ENCODE data around the gene NRXN3. TPM values are rescaled to one million over a fixed set of nuclear protein-coding genes. Genes with fewer than 3 reads are reported as not detected.

NRXN3 gene
- total and polyA plus RNA-seq, 2 experiments from 2014 or later, result 0.69 to 1.5 TPM

DNA sequence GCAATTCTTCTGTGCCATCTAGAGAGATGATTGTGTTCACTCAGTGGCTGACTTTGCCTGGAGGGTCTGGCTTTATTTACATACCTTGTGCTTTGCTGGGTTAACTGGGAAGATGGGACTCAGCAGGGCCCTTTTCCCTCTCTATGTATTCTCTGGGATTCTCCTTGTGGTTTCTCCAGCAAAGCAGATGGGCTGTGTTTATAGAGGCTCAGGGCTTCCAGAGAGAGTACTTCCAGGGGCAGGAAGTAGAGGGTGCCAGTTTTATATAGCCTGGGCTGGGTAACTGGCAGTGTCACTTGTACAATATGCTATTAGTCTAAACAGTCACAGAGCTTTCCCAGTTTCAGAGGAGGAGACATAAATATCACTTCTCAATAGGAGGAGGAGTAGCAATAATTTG lies 1531.2 kb downstream of the NRXN3 start:
- TF ChIP-seq, protein P1, sequence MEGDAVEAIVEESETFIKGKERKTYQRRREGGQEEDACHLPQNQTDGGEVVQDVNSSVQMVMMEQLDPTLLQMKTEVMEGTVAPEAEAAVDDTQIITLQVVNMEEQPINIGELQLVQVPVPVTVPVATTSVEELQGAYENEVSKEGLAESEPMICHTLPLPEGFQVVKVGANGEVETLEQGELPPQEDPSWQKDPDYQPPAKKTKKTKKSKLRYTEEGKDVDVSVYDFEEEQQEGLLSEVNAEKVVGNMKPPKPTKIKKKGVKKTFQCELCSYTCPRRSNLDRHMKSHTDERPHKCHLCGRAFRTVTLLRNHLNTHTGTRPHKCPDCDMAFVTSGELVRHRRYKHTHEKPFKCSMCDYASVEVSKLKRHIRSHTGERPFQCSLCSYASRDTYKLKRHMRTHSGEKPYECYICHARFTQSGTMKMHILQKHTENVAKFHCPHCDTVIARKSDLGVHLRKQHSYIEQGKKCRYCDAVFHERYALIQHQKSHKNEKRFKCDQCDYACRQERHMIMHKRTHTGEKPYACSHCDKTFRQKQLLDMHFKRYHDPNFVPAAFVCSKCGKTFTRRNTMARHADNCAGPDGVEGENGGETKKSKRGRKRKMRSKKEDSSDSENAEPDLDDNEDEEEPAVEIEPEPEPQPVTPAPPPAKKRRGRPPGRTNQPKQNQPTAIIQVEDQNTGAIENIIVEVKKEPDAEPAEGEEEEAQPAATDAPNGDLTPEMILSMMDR (IDR thresholded peaks at IDR 0.05; ENCODE audit: low read depth, low read length), result no peak
- H3K4me3 ChIP-seq, result no peak overlapping the region
- no peaks in the 10 kb centered on the region for H3K9me3 ChIP-seq (ENCODE audit: low read depth)
- DNase-seq (ENCODE audit: low read depth in 1 of 2, low spot score in 1 of 2), result no peak
- no peaks in the 10 kb centered on the region for H3K27me3 ChIP-seq
- no peak overlapping the region for H3K27ac ChIP-seq
- peaks cover 27% of the 10 kb centered on the region for H3K4me1 ChIP-seq (ENCODE audit: low read depth)
- no peaks in the 10 kb centered on the region for H3K36me3 ChIP-seq

DNA sequence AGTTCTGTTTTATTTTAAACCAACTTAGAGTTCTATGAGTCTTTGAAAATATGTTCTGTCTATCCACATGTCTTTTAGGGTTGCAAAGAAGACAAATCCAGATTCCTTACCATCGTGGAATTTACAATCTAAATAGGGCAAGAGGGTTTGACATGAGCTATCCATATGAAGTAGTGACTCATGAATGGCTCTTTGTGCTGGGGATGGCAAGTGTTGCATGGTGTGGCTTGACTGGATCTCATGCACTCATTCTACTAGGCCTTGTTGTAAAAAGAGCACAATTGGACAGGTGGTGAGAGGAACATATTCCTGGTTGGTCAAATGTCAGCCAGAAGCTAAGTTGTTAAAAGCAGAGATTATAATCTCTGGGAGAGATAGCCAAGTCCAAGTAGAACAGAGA lies 1532.0 kb downstream of the NRXN3 start:
- Histone ChIP-seq H3K27ac (no peak overlapping the region), H3K9me3 (ENCODE audit: low read depth) (no peaks in the 10 kb centered on the region), H3K36me3 (no peaks in the 10 kb centered on the region), H3K27me3 (no peaks in the 10 kb centered on the region), H3K4me1 (ENCODE audit: low read depth) (peaks cover 34% of the 10 kb centered on the region), H3K4me3 (no peak overlapping the region)
- DNase-seq (ENCODE audit: low read depth in 1 of 2, low spot score in 1 of 2), result no peak
- TF ChIP-seq, protein P1 (IDR thresholded peaks at IDR 0.05; ENCODE audit: low read depth, low read length), result no peak

DNA sequence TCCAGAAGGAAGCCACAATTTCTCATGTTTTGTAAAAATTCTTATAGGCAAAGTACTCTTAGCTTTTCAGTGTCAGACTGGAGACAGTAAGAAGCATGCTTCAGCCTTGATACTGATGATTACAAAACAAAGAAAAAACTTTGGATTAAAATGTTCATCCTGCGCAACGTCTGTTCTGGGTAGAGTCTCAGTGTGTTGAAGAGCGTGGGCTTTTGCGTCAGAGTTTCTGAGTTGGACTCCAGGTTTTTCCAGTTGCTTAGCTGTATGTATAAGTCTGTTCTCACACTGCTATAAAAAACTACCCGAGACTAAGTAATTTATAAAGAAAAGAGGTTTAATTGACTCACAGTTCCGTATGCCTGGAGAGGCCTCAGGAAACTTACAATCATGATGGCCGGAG lies 1533.0 kb downstream of the NRXN3 start:
- H3K36me3 ChIP-seq, result no peaks in the 10 kb centered on the region
- H3K27ac ChIP-seq, result no peak overlapping the region
- no peak overlapping the region for H3K4me3 ChIP-seq
- TF ChIP-seq, protein P1 (IDR thresholded peaks at IDR 0.05; ENCODE audit: low read depth, low read length), result no peak
- H3K27me3 ChIP-seq, result no peaks in the 10 kb centered on the region
- H3K4me1 ChIP-seq (ENCODE audit: low read depth), result peaks cover 34% of the 10 kb centered on the region
- DNase-seq (ENCODE audit: low read depth in 1 of 2, low spot score in 1 of 2), result no peak
- no peaks in the 10 kb centered on the region for H3K9me3 ChIP-seq (ENCODE audit: low read depth)

DNA sequence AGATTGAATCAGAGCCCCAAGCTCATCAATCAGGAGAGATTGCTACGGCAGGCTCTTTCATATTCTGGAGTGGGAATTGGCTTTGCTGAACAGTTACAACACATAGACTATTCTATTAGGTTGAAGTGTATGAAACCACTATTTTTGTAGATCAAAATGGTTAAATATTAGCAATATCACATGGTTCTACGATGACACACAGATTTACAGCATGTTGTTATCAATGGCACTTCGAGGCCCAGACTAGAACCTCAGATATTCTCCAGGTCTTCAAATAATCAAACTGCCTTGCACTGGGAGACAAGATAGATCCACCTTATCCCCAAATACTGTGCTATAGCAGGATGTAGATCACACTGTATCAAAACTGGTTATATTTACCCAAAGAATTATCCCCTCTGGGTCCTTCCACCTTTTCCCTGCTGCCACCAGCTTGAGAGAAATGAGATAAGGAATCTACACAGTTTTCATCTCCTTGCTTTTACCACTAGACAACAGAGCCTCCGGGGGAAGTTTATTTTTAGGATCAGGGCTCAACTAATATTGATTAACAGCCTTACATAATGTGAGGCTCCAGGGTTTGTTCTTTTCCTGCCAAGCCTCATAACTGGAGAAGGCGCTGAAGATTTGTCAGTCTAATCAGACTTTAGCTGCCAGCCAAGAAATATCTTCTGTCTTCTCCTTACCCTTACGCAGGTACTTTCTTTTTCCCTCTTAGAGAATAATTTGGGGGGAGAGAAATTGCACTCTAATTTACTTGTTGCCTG lies 1534.1 kb downstream of the NRXN3 start:
- H3K27me3 ChIP-seq, result no peaks in the 10 kb centered on the region
- H3K36me3 ChIP-seq, result no peaks in the 10 kb centered on the region
- peaks cover 36% of the 10 kb centered on the region for H3K4me1 ChIP-seq (ENCODE audit: low read depth)
- no peaks in the 10 kb centered on the region for H3K9me3 ChIP-seq (ENCODE audit: low read depth)
- no peak overlapping the region for H3K27ac ChIP-seq
- TF ChIP-seq, protein P1 (IDR thresholded peaks at IDR 0.05; ENCODE audit: low read depth, low read length), result no peak
- H3K4me3 ChIP-seq, result no peak overlapping the region
- no peak for DNase-seq (ENCODE audit: low read depth in 1 of 2, low spot score in 1 of 2)

DNA sequence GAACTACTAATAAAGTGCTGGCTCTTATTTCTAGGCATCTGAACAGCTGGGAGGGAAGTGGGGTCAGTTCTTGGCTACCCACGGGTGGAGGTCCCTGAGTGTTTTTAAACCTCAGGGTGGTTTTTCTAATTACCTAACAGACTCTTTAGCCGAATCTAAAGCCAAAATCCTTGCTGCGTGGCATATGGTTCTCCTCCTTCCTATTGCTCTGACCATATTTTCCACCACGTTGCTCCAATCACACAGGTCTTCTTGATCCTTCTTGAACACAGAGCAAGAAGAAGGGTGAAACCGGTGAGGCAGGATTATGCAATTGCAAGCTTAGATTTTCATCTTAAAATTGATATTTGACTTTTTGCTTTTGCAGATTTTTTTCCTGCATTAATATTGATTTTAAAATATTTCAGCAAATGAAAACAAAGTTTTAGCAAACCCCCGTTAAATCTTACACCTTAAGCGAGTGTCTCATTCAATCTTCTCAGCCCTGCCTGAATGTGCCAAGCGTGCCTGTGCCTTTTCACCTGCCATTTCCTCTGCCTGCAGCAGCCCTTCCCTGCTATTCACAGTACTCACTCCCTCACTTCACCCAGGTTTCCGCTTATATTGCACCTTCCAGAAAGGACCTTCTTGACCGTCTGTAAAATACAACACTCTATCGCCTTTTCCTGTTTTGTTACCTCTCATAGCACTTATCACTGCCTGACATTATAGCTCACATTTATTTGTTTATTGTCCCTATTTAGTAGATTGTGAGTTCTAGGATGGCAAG lies 1535.1 kb downstream of the NRXN3 start:
- TF ChIP-seq, protein P1 (IDR thresholded peaks at IDR 0.05; ENCODE audit: low read depth, low read length), result no peak
- H3K4me1 ChIP-seq (ENCODE audit: low read depth), result peaks cover 43% of the 10 kb centered on the region
- no peak overlapping the region for H3K4me3 ChIP-seq
- H3K27ac ChIP-seq, result no peak overlapping the region
- H3K27me3 ChIP-seq, result no peaks in the 10 kb centered on the region
- H3K9me3 ChIP-seq (ENCODE audit: low read depth), result no peaks in the 10 kb centered on the region
- peak in 1 of 2 donors; percentile 25 for DNase-seq (ENCODE audit: low read depth in 1 of 2, low spot score in 1 of 2)
- no peaks in the 10 kb centered on the region for H3K36me3 ChIP-seq

Data from cardiac muscle cell (in vitro differentiated cells and primary cell).